ENCODE measurements around the gene TRAK1.

Gene TRAK1

GRCh38 chr3:42134867-42135464, 43.8 kb downstream of the TRAK1 start:
- no peak for FAIRE-seq
- DNase-seq (ENCODE audit: insufficient read length, low spot score) = no peak

GRCh38 chr3:42139621-42140453, 48.7 kb downstream of the TRAK1 start:
- FAIRE-seq = no peak
- no peak for TF ChIP-seq POLR2A (IDR thresholded peaks at IDR 0.05; ENCODE audit: low read depth, low read length)
- DNase-seq (ENCODE audit: insufficient read length, low spot score) = no peak

More at GRCh38 chr3:42134867-42135464, 43.8 kb downstream of the TRAK1 start:
- TF ChIP-seq POLR2A (IDR thresholded peaks at IDR 0.05; ENCODE audit: low read depth, low read length) = no peak

DNA sequence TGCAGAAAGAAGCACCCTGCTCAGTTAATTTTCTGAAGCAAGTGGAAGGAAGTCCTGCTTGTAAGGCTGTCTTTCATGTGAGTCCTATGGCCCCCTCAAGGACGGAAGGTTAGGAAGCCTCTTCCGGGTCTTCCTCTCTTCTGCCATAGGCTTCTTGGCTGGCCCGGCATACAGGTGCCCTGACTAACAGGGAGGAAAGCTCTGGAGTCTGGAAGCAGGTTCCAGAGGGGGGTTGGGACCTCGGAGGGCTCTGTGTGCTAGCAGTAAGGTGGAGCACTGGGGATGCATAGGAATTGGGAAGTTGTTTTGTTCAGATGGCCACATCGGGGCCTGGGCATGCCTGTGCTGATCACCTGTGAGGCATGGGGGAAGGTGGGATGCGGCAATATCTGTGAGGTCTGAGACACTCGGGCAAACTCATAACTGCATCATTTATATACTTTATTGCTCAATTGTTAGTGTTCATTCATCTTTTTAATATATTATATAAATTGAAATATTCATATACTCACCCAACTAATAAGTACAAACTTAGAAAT, 49.6 kb downstream of the TRAK1 start:
- FAIRE-seq = no peak
- TF ChIP-seq POLR2A (IDR thresholded peaks at IDR 0.05; ENCODE audit: low read depth, low read length) = no peak
- no peak for DNase-seq (ENCODE audit: insufficient read length, low spot score)

DNA sequence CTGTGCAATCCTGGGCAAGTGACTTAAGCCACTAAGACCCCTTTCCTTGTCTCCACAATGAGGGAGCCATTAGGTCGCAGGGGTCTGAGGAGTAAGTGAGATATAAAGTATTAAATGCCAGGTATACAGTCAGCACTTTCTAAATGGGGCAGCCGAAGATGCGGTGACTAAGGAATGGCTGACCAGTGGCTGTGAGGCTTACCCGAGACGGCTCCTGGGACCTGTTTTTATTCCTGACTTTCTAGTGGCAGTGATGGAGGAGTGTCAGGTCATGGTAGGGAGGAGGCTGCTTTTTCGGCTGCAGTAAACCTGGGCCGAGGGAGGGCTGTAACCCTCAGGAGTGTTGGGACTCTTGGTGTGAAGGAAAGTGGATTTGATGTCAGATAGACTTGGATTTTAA, 52.3 kb downstream of the TRAK1 start:
- no peak for TF ChIP-seq POLR2A (IDR thresholded peaks at IDR 0.05; ENCODE audit: low read depth, low read length)
- DNase-seq (ENCODE audit: insufficient read length, low spot score) (no peak), FAIRE-seq (no peak)

DNA sequence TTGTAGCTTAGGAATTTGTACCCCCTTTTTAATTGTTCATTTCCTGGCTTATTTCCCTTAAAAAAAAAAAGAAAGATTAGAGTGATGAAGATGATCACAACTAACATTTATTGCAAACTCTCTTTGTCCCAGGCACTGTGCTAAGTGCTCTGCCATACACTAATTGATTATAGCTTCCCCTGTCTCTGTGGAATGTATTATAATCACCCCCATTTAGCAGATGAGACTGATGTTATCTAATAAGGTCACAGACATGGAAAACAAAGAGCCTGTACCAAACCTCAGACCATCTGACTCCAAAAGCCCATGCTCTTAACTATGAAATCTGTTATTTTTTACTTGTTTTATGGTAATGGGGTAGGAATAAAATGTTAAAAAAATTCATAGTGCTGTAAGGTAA, 53.1 kb downstream of the TRAK1 start:
- FAIRE-seq (no peak), DNase-seq (ENCODE audit: insufficient read length, low spot score) (no peak)
- no peak for TF ChIP-seq POLR2A (IDR thresholded peaks at IDR 0.05; ENCODE audit: low read depth, low read length)

- DNase-seq (ENCODE audit: insufficient read length, low spot score) = no peak
- no peak for TF ChIP-seq POLR2A (IDR thresholded peaks at IDR 0.05; ENCODE audit: low read depth, low read length)
- no peak for FAIRE-seq
Observed at GRCh38 chr3:42148086-42148848, 57.1 kb downstream of the TRAK1 start.

DNA sequence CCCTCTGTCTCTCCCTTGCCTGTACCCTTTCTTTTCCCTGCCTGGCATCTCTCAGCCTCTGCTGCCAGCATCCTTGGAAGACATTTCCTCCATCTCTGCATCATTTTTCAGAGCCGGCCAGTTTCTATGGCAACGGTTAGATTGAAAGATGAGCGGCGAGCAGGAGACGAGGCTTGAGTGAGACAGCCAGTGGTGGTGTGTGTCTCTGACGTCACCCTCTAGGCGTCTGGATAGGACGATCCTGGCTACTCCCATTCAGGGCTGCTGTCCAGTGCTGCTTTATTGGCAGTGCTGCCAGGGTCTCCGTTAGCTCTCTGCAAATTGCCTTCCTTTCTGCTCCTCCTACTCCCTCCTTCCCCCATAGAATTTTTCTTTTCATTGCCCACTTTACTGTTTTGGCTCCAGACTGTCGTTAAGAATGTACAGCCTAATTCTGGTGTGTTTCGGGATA, 57.9 kb downstream of the TRAK1 start:
- FAIRE-seq = no peak
- no peak for DNase-seq (ENCODE audit: insufficient read length, low spot score)
- TF ChIP-seq POLR2A (IDR thresholded peaks at IDR 0.05; ENCODE audit: low read depth, low read length) = no peak

- FAIRE-seq = no peak
- no peak for TF ChIP-seq POLR2A (IDR thresholded peaks at IDR 0.05; ENCODE audit: low read depth, low read length)
- DNase-seq (ENCODE audit: insufficient read length, low spot score) = no peak
Observed at GRCh38 chr3:42149532-42149931, 58.4 kb downstream of the TRAK1 start.

DNA sequence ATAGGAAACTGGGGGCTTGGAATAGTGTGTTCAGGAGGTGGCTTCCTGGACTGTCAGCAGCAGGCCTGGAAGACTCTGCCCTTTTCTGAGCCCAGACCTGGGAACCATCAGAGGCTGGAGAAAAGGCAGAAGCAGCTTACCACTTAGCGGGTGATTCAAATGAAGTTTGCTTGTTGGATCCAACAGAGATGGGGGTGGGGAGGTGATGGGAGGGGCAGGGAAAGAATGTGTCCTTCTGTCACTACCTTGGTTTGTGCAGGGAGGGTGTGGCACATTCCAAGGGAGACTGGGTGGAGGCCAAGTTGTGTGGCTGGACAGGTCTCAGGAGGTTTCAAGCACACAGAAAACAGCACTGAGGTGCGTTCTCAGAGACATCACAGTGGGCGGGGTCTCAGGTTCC, 58.8 kb downstream of the TRAK1 start:
- FAIRE-seq = no peak
- no peak for DNase-seq (ENCODE audit: insufficient read length, low spot score)
- no peak for TF ChIP-seq POLR2A (IDR thresholded peaks at IDR 0.05; ENCODE audit: low read depth, low read length)

- no peak for DNase-seq (ENCODE audit: insufficient read length, low spot score)
- FAIRE-seq = no peak
- TF ChIP-seq POLR2A (IDR thresholded peaks at IDR 0.05; ENCODE audit: low read depth, low read length) = no peak
Observed at GRCh38 chr3:42151596-42152168, 60.5 kb downstream of the TRAK1 start.

DNA sequence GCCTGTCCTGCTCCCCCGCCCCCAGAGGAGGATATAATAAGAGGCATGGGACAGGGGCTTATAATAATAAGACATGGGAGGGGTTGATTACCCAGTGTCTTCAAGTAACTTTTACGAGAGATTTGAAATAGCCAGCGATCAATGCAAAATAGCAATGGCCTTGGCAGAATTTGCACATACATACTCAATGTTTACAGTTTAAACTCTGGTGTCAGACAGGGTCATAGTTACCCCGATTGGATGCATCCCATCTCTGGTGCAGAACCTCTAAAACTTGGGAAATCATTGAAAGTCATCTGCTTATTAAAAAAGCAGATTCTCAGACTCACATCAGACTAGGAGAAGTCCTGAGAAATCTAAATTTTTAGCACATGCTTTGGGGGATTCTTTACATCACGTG, 61.0 kb downstream of the TRAK1 start:
- FAIRE-seq (no peak), DNase-seq (ENCODE audit: insufficient read length, low spot score) (no peak)
- no peak for TF ChIP-seq POLR2A (IDR thresholded peaks at IDR 0.05; ENCODE audit: low read depth, low read length)

DNA sequence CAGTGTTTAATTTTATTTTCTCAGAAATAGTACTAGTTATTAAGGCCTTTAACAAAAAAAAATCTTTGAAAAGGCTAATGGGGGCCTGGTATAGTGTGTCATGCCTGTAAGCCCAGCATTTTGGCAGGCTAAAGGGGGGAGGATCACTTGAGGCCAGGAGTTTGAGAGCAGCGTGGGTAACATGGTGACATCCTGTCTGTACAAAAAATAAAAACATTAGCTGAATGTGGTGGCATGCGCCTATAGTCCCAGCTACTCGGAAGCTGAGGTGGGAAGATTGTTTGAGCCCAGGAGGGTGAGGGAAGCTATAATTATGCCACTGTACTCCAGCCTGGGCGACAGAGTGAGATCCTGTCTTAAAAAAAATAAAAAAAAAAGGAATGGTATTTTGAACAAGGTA, 61.9 kb downstream of the TRAK1 start:
- no peak for FAIRE-seq
- DNase-seq (ENCODE audit: insufficient read length, low spot score) = no peak
- no peak for TF ChIP-seq POLR2A (IDR thresholded peaks at IDR 0.05; ENCODE audit: low read depth, low read length)

- FAIRE-seq (no peak), DNase-seq (ENCODE audit: insufficient read length, low spot score) (no peak)
- TF ChIP-seq POLR2A (IDR thresholded peaks at IDR 0.05; ENCODE audit: low read depth, low read length) = no peak
Observed at GRCh38 chr3:42157540-42158538, 66.7 kb downstream of the TRAK1 start.
